ENCODE data around the gene SLC25A23. TPM values are rescaled to one million over a fixed set of nuclear protein-coding genes. Genes with fewer than 3 reads are reported as not detected.
A peak's percentile ranks its signal among the peaks of the same experiment; 100 is the strongest.

The SLC25A23 gene
- total and polyA plus RNA-seq, 9 of the 15 experiments (the other 6 are each of a cell fraction or from before 2014, with no cell fraction given), result 6.1 to 72.0 (median 26.6) TPM

DNA sequence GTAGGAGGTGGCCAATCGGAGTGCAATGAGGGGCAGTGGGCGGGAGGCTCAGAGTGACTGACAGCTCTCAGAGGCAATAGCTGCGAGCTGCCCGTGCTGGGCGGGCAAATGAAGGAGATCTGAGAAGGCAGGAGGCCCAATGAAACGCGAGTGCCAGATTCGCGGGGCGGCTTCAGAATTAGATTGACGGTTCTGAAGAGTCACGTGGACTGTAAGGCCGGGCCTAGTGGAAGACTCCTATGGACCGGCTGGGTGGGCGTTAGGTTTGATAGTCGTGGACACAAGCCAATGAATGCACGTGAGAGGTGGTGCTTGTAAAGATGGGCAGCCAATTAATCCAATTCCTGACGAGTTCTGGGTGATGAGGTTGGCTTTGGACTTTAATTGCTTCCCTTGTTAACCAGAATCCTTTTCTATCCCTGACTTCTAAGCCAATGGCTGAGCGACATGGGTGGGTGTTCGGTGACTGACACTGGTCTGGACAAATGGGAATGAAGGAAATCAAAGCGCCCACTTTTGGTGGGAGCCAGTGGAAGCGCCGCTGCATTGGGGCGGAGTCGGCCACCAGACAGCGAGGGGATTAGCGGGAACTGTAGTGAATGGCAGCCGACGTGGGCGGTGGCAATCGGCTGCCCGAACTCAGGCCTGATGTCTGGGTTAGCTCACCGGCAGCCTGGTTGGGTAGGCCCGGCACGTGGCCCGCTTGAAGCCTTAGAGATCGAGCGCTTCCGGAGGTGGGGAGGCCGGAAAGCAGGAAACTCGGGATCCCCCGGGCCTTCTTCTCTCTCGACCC is 34.5 kb downstream of the SLC25A23 start (continued):
- TF ChIP-seq ZFPM2 (CRISPR knock-in tag; IDR thresholded peaks at IDR 0.05) (0 out of 2 replicates have a peak, but pooled peaks have one; percentile 76), ELF4 (CRISPR knock-in tag; IDR thresholded peaks at IDR 0.05) (no peak), SMARCE1 (IDR thresholded peaks at IDR 0.05) (no peak), TOE1 (IDR thresholded peaks at IDR 0.05; ENCODE audit: borderline replicate concordance) (peak; percentile 96), TOE1 (CRISPR knock-in tag; IDR thresholded peaks at IDR 0.05; ENCODE audit: borderline replicate concordance, low read depth) (0 out of 2 replicates have a peak, but pooled peaks have one; percentile 67), ZNF707 (CRISPR knock-in tag; conservative IDR thresholded peaks at IDR 0.05) (peak; percentile 4; the same call in 1 of the 2 replicates), MEF2A (IDR thresholded peaks at IDR 0.05; ENCODE audit: control insufficient read depth, low read depth, low read length) (no peak), GATAD2B (IDR thresholded peaks at IDR 0.05; ENCODE audit: borderline replicate concordance) (no peak), POLR2B (IDR thresholded peaks at IDR 0.05; ENCODE audit: low read depth, partially characterized antibody) (no peak), NCOA4 (IDR thresholded peaks at IDR 0.05; ENCODE audit: partially characterized antibody) (no peak), ZBTB8A (IDR thresholded peaks at IDR 0.05; ENCODE audit: partially characterized antibody) (no peak), EP300 (IDR thresholded peaks at IDR 0.05; ENCODE audit: low read length) (no peak), GABPB2 (CRISPR knock-in tag; conservative IDR thresholded peaks at IDR 0.05) (no peak), ZNF668 (CRISPR knock-in tag; IDR thresholded peaks at IDR 0.05) (peak; percentile 86; the same call in 1 of the 2 replicates), CAMTA2 (CRISPR knock-in tag; conservative IDR thresholded peaks at IDR 0.05) (no peak; the same call in 1 of the 2 replicates), ZNF134 (CRISPR knock-in tag; conservative IDR thresholded peaks at IDR 0.05) (peak; percentile 46; the same call in 1 of the 2 replicates), CC2D1A (IDR thresholded peaks at IDR 0.05) (peak; percentile 67; the same call in 1 of the 2 replicates), CBX2 (IDR thresholded peaks at IDR 0.05; ENCODE audit: insufficient read depth, low read length, poor library complexity, severe bottlenecking) (no peak)
- TF ChIP-seq, protein P1, sequence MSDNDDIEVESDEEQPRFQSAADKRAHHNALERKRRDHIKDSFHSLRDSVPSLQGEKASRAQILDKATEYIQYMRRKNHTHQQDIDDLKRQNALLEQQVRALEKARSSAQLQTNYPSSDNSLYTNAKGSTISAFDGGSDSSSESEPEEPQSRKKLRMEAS (CRISPR knock-in tag; IDR thresholded peaks at IDR 0.05), result peak; percentile 100
- TF ChIP-seq, protein P2, sequence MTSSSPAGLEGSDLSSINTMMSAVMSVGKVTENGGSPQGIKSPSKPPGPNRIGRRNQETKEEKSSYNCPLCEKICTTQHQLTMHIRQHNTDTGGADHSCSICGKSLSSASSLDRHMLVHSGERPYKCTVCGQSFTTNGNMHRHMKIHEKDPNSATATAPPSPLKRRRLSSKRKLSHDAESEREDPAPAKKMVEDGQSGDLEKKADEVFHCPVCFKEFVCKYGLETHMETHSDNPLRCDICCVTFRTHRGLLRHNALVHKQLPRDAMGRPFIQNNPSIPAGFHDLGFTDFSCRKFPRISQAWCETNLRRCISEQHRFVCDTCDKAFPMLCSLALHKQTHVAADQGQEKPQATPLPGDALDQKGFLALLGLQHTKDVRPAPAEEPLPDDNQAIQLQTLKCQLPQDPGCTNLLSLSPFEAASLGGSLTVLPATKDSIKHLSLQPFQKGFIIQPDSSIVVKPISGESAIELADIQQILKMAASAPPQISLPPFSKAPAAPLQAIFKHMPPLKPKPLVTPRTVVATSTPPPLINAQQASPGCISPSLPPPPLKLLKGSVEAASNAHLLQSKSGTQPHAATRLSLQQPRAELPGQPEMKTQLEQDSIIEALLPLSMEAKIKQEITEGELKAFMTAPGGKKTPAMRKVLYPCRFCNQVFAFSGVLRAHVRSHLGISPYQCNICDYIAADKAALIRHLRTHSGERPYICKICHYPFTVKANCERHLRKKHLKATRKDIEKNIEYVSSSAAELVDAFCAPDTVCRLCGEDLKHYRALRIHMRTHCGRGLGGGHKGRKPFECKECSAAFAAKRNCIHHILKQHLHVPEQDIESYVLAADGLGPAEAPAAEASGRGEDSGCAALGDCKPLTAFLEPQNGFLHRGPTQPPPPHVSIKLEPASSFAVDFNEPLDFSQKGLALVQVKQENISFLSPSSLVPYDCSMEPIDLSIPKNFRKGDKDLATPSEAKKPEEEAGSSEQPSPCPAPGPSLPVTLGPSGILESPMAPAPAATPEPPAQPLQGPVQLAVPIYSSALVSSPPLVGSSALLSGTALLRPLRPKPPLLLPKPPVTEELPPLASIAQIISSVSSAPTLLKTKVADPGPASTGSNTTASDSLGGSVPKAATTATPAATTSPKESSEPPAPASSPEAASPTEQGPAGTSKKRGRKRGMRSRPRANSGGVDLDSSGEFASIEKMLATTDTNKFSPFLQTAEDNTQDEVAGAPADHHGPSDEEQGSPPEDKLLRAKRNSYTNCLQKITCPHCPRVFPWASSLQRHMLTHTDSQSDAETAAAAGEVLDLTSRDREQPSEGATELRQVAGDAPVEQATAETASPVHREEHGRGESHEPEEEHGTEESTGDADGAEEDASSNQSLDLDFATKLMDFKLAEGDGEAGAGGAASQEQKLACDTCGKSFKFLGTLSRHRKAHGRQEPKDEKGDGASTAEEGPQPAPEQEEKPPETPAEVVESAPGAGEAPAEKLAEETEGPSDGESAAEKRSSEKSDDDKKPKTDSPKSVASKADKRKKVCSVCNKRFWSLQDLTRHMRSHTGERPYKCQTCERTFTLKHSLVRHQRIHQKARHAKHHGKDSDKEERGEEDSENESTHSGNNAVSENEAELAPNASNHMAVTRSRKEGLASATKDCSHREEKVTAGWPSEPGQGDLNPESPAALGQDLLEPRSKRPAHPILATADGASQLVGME (CRISPR knock-in tag; IDR thresholded peaks at IDR 0.05), result peak; percentile 21; the same call in 1 of the 2 replicates

Measured in K562 (cell line).